ENCODE results near the gene ASTN2.

Gene ASTN2

DNA sequence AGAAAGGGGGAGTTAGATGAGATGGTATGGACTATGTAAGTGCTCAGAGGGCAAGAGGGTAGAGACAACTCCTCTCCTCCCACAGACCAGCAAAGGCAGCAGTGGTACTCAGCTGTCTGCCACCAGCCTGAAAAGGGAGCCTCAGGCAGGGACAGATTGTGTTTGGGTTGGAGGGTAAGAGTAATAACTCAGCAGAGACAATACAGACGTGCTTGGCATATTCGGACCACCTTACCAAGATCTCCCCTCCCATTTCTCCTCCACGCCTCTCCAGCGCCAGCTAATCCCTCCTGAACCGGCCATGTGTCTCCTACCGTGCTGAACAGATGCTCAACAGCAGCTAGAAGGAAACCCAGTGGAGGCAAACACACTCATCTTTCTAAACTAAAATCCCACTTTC is 180.8 kb downstream of the ASTN2 start:
- no peak for DNase-seq

DNA sequence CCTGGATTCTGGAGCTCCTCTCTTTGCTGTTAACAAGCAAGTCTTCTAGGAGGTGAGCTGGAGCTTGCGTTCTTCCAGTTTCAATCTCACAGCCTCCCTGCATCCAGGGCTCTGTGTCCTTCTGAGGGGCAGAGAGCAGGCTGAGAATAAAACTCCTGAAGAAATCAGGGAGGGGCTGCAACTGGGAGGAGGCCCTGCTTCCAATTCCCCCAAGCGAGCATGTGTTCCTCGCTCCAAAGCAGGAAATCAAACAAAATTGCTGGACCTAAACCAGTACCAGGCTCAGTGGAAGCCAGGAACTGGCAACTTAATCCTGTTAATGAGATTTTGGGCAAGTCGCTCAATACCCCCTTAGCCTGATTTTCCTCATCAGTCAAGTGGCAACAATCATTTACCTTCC is 181.8 kb downstream of the ASTN2 start:
- no peak for DNase-seq

DNA sequence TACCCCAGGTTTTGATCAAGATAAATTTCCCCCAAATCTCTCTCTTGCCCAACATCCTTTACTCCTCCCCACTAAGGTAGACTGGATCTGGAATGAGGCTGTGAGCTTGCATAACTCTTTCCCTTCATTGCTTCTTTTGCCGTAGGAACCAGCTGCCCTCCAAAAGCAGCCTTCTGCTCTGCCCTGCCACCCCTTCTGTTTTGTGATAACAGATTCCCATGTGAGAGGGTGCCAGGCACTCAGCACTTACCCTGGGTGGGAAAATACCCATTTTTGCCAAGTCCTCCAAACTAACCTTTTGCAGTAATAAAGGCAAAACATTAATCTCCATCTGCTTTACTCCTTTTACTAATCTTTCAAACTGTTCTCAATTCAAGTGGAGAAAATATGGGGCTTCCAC is 182.6 kb downstream of the ASTN2 start:
- no peak for DNase-seq

DNA sequence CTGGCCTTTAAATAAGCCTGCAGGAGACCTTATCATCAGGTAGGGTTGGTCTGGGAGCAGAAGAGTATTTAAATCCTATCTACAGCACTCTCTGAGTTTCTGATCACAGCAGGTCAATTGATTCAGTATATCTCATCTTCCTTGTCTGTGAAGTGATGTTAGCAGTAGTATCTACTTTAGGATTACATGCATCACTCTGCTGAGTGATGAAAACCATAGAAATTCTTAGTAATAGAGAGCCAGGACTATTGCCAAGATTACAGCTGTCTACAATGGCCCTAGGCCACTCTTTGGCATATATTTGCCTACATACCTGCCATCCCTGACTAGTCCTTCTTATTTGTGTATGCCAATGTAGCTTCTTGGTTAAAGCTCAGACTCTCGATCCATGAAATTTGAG is 183.8 kb downstream of the ASTN2 start:
- DNase-seq: no peak

DNA sequence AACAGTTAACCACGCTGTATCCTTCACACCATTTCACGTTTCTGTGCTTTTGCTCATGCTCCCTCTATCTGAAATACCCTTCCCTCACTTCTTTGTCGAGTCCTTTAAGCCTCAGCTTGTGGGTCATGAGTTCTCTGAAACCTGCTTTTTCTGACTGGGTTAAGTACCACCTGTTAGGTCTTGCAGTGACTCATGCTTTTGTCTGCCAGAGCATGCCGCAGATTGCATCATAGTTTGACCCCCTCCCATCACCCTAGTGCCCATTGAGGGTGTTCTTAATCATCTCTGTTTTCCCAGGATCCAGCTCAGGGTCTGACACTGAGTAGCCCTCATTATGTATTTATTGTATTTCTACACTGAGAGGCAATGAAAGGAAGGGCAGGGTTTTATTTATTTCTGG is 190.2 kb downstream of the ASTN2 start:
- DNase-seq: no peak

DNA sequence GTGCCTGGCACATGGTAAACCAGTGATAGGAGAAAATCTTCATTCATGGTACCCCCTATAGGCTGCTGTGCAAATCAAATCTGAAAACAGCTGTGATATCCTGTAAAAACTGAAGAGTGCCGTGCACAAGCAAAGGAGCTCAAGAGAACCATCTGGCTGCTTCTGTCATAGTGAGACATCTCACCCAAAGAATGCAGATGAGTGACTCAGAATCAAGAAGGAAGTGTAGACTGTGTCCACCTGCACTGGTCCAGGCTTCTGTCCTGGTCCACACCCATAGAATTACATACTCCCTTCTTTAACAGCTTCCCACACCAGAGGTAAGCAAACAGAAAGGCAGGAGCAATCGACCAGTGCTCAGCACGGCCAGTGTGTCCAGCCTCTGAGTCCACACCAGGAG is 195.9 kb downstream of the ASTN2 start:
- DNase-seq: no peak

DNA sequence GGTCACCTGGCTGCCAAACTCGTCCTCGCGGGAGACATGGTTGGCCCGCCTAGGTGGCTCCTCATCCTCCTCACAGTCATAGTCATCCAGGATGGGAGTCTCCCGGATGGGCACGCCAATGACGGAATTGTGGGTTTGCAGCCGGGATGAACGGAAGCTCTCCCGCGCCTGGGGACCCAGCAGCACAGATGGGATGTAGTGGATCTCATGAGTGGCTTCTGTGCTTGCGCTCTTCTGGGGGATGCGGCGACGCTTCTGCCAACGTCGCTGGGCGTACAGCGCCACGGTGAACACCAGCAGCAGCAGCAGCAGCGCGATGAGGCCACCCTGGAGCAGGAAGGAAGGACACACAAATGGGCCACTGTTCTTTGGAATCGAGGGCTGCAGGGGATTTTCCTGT is 200.4 kb downstream of the ASTN2 start:
- no peak for DNase-seq

DNA sequence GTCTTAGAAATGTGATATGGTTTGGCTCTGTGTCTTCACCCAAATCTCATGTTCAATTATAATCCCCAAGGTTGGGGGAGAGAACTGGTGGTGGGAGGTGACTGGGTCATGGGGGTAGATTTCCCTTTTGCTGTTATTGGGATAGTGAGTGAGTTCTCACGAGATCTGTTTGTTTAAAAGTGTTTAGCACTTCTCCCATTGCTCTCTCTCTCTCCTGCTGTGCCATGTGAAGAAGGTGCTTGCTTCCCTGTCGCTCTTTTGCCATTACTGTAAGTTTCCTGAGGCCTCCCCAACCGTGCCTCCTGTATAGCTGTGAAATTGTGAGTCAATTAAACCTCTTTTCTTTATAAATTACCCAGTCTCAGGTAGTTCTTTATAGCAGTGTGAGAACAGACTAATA is 203.6 kb downstream of the ASTN2 start:
- no peak for DNase-seq

DNA sequence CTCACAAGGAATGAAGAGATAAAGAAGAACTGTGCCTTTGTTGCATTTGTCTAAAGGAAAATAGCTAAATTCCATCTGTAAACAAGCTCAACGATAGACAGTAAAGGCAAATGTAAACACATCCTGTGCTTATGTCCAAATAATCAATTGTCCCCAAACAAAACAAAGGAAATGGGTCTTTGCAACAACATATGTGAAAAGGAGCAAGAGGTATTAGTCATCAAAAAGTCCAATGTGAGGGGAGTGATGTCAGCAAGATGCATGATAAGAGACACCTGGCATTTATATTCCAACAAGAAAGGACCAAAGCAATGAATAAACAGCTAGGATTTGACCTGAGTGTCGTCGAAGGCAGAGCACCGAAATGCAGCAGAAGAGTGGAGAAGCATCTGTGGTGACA is 209.1 kb downstream of the ASTN2 start:
- DNase-seq: no peak

DNA sequence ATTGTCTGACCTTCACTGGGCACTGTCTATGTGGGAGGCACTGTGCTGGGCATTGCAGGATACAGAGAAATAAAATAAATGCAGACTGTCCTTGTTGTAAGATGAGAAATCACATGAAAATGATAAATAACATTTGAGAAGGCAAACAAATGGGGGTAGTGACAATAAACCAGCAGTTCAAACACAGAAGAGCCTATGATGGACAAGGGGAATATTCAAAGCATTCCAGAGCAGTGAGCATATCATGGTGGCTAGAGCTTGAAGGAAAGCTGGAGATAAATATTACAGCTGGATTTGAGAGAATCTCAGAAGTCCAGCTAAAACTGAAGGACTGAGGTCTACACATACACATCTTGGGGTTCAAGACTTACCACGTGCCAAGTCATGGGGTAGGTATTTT is 209.9 kb downstream of the ASTN2 start:
- DNase-seq: no peak

DNA sequence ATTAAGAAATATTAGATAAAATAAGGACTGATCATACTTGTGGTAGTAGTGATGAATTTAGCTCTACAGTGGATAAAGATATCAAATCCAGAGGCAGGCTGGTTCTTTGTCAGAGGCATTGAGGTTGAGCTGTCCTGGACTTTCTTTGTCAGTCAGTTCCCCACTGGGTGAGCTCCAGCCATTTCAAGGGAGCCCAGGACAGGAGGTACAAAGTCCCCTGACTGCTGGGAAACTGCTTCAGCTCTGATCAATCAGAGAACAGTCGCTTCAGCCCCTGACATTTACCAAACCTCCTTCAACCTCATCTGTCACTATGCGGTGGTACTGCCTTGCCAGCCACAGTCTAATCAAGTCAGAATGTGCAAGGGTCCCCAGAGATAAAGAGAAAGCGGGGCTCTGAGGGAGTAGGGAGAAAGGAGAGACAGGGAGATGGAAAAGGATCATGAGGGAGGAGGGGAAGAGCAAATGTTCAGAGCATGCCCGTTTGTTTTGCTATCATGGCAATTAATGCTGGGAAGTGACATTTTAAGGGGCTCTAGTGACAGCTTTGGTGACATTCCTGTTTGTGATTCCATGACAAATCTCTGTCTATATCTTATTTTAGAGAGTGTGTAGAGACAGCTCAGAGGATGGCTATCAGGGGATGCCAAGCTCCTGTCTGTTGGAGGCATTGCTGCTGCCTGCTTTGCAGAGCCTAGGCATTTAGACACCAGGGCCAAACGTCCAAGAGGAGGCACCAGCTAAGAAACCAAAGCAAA is 223.2 kb downstream of the ASTN2 start:
- no peak for DNase-seq

DNA sequence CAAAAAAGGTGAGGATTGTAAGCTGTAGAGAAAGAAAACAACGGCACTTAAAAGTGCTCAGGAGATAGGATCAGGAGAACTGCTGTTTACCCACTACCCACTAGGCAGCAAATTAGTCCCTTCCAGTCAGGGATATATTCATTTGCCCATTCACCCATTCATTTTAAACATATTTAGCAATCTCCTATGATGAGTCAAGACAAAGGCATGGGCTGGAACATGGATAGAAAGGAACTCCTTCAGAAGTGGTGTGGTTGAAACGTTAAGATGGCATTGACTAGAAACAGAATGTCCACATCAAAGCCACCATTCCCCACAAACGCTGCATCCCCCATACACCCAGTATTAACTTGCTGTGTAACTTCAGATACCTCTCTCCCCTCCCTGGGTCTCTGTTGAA is 225.7 kb downstream of the ASTN2 start:
- no peak for DNase-seq

DNA sequence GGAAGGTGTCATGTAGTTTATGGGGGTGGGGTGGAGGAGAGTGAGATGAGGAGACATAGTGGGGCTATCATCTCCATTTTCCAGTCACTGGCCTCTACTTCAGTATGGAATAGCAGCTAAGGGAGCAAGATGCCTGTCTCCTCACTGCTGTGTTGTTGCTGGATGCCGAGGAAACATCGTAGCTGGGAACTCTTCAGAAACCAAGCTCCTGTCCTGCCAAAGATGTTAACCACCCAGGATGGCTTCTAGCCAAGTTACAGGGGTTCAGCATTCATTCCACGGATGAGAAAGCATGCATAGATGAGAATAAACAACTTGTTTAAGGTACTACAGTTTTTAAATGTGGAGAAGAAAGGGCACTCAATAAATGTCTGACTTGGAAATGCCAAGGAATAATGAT is 226.5 kb downstream of the ASTN2 start:
- no peak for DNase-seq

DNA sequence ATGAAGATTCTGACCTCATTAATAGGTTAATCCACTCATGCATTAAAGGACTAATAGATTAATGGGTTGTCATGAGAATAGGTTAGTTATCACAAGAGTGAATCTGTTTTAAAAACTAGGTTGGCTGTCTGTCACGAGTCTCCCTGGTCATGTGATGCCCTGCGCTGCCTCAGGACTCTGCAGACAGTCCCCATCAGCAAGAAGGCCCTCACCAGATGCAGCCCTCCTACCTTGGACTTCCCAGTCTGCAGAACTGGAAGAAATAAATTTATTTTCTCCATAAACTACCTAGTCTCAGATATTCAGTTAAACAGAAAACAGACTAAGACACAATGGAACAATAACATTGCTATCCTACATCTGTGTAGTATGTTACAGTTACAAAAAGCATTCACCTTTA is 227.4 kb downstream of the ASTN2 start:
- DNase-seq: no peak

DNA sequence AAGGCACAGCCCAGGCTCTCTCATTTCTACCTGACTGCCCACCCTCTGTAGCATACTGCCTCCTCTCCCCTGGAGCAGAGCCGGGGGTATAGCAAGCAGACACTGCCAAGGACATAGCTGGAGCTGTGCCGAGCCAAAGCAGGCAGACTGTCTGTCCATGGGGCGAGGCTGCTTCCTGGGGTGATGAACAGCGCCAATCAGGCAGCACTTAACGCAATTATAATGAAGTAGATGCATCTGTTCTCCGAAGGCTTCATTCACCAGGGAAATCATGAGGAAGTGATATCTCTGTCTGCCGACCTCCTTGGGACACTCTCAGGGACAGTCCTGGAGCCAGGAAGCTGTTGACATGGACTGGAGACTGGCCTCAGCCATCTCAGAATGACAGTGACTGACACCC is 230.7 kb downstream of the ASTN2 start:
- DNase-seq: no peak

DNA sequence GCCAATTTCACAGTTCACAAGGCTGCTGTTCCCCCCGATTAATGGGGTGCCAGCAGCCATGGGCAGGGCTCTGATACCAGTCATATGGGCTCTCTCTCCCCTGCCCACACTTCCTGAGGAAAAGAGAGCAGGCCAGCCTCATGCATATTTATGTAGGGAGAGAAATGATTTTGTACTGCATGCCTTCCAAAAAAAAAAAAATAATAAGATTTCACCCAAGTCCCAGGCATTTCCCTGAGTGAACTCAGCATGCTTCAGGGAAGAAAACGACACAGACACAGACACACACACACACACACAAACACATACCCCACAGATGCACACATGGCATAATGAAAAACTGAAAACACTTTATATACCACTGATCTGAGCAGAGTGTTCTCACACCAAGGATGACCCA is 232.8 kb downstream of the ASTN2 start:
- DNase-seq: no peak

DNA sequence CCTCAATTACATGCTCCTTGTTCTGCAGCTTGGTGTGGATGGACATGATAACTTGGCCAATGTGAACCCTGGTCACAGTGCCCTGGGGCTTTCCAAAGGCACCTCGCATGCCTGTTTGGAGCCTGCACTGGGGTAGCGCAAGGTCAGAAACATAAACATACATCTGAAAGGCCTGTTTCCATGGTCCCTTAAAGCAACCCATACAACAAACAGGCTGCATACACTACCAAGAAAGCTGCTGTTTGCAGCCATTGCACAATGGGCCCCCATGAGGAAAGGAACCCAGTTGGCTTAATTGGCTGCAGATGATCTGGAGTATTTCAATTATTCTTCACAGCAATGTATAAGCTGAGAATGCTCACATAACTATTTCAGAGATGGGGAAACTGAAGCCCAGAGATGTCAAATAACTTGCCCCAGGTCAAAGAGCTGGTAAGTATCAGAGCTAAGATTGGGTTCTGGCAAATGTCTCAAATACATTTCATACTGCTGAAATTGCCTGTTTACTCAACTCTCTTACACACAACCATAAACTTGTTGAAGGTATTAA is 233.9 kb downstream of the ASTN2 start:
- no peak for DNase-seq

DNA sequence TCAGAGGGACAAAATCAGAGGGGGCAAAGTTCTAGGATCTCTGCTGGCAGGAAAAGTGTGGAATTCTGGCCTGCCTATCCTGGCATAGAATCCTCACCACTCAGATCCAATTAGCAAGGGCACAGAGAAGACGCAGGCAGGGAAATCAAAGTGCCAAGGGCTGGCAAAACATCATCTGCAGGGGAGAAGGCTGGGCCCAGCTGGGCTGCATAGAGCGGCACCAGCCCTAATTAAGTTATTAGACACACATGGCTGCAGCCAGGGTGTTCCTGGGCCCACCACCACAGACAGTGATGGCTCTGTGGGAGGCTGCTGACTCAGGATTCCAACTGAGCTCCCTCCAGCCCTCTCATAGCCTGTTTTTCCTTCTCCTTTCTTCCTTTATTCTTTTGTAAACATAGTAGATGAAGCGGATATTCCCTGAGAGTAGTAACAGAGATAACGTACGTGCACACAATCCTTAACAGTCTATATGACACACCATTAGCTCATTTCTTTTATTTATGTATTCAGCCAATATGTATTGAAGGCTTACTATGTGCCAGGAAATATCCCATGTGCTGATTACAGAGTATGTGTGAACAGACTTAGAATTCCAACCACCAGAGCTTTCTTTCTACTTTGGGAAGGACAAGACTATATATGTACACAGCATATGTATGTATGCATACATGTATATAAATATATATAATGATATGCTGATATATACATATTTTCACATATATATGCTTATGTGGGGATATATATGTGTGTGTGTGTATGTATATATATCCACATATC is 236.1 kb downstream of the ASTN2 start:
- DNase-seq: no peak

DNA sequence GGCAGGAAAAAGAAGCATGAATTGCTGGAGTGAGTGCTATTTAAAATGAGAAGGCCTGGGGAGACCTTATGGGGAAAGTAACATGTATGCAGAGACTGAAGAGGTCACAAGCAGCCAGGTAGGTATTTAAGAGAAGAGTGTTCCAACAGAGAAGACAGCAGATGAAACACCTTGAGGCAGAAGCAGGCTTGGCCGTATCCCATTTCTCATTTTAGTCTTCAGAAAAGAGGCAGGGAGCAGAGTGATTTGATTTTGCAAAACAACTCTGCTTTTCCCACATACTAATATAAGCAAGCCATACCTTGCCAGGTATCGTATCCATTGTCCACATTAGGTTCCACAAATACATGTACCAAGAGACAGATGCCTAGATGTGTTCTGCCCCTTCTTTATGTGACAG is 244.3 kb downstream of the ASTN2 start:
- DNase-seq: no peak

DNA sequence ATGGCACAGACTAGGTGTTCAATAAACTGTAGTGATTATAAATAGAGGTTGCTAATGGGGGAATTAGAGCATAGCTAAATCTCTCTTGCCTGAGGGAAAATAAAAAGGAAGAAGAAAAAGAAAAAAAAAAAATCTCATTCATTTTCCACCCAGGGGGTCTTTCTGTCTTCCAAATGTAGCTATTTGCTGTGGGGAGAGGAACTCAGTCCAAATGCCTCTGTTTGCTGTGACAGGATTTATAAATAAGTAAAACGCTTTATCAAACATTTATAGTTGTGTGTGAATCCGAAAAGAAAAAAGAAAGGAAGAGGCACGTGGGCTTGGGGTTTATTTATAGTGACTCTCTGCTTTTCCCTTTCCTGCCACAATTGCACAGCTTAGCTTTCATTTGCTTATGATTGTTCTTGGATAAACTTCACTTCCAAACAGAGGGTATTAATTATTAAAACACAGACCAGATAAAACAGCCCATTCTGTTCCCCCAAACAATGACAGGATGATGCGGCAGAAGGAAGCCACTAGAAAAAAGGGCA is 245.7 kb downstream of the ASTN2 start:
- no peak for DNase-seq

DNA sequence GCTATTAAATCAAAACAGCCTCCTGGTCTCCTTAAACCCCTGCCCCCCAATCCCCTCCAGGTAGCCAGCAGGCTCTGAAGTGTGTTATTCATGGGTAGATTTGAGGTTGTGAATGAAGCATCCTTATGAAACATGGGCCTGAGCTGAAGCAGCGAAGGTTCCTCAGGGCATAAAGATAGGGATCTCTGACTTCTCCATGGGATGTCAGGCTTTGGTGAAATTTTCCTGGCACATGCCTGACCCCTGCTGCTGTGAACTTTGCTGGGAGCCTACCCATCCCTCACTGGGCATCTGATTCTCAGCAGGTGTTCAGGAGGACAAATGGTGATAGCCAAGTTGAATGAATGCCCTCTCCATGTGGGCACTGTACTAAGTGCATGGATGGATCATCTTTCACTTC is 250.3 kb downstream of the ASTN2 start:
- DNase-seq: no peak

DNA sequence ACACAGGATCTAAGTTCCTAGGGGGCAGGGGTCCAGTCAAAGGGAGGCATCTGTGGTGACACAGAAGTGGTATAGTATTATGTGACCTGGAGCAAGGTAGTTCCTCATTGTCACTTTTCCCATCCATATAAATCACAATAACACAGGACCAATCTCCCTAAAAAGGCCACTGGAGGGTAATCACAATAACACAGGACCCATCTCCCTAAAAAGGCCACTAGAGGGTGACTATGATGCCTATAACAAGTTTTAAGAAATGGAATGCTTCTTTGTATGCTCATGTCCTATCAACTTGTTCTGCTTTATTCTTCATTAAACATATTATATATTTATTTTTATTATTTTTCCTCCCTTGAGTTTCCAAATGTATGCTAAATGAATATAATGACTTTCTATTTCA is 254.6 kb downstream of the ASTN2 start:
- no peak for DNase-seq

DNA sequence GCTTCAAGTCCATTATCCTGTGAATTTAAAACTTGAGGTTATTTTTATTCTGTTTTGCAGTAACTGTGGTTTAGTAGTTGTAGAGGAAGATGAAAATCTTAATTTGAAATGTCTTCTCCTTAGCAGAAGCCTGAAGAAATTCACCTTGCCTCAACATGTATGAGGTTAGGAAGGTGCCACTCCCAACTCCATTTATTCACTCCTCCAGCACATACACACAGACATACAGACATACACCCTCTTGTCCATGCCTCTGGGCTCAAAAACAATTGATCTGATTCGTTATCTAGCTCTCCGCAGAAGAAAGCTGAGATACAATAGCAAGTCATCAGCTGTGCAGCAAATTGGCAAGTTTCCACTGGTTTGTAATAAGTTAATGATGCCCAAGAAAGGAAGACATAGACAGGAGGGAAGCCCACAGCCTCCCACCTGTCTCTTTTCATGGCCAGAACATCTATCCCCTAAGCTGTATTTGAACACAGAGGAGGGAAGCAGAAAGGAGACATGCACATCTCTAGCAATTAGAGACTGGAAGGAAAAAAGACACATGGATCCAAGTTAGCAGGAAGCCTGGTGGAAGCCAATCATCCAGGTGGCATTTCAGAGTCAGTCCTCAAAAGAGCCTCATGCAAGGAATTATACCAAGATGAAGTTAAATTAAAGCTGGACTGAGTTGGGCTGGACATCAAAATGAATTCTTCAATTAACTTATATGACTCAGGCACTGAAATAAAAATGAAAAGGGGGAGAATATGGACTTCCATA is 257.9 kb downstream of the ASTN2 start:
- DNase-seq: no peak

Measured in suppressor macrophage treated with lipopolysaccharide for 4 hours (primary cell).